HUES64 (cell line): ENCODE results near the gene MEMO1.
"Not testable (repeated sequence)": the region's sequence is repeated elsewhere in the genome, so short reads cannot be mapped to it uniquely, and the experiment has no call there.

ENCODE experiments used
- H3K27ac ChIP-seq: 2 replicates; pipeline ENCODE4 v1.7.0; 2013; ENCODE audit warnings: low read depth, low read length, inconsistent platforms
- H3K27me3 ChIP-seq: 2 replicates; pipeline ENCODE4 v1.6.1; 2013; ENCODE audit warnings: mild to moderate bottlenecking, low read length; ENCODE audit not compliant: insufficient read depth
- H3K36me3 ChIP-seq: 2 replicates; pipeline ENCODE4 v1.6.1; 2013; ENCODE audit warnings: mild to moderate bottlenecking, low read length; ENCODE audit not compliant: insufficient read depth
- H3K4me1 ChIP-seq: 2 replicates; pipeline ENCODE4 v1.6.1; 2013; ENCODE audit warnings: mild to moderate bottlenecking, low read length, moderate library complexity; ENCODE audit not compliant: insufficient read depth
- H3K4me3 ChIP-seq: 2 replicates; pipeline ENCODE4 v1.5.1; 2013; ENCODE audit warnings: mild to moderate bottlenecking, low read length, moderate library complexity
- H3K9ac ChIP-seq: 2 replicates; pipeline ENCODE4 v1.6.1; 2013; ENCODE audit warnings: mild to moderate bottlenecking, low read depth, low read length
- H3K9me3 ChIP-seq: 2 replicates; pipeline ENCODE4 v1.6.1; 2013; ENCODE audit warnings: low read depth, low read length; ENCODE audit not compliant: insufficient read depth
- WGBS: fragments of 150-250, 120-280 bp; methylation state at CpG from one replicate; pipeline ENCODE4 v1.1.7; 2013; ENCODE audit warnings: missing lambda C conversion rate; 5-methylcytosine and 5-hydroxymethylcytosine counted together

MEMO1 gene

DNA sequence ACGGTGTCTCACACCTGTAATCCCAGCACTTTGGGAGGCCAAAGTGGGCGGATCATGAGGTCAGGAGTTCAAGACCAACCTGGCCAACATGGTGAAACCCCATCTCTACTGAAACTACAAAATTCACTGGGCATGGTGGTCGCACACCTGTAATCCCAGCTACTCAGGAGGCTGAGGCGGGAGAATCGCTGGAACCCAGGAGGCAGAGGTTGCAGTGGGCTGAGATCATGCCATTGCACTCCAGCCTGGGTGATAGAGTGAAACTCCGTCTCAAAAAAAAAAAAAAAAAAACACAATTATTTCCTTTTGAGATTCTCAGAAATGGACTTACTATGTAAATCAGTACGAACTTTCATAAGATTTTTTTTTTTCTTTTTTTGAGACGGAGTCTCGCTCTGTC lies 57.7 kb downstream of the MEMO1 start:
- not testable (repeated sequence) for H3K4me3 ChIP-seq, H3K27me3 ChIP-seq, H3K4me1 ChIP-seq, H3K9ac ChIP-seq, H3K27ac ChIP-seq, H3K9me3 ChIP-seq, H3K36me3 ChIP-seq
- 95% methylated on average over 9 of the region's 9 CpGs for WGBS

DNA sequence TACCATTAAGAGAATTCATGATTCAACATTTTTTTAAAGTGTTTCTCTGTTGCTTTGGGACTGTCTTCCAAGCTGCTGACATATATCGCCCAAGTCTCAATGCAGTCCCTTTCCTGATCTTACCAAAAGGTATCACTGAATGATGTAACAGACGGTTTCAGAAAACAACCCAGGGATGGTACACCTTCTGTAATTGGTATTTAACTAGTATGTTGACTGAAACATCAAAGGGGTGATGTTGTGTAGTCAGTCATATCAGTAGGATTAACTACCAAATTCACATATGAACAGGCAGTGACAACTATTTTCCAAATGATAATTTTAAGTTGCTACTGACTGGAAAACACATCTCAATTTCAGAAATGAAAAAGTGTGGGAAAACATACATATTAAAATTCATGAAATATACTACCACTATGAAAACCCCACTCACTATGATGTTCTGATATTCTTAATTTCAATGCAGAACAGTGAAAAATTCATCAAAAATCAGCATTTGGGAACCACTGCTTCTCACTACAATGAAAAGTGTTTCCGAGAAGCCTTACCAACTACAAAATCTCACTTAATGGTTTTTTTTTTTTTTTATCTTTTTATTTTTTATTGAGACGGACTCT lies 59.8 kb downstream of the MEMO1 start:
- WGBS, result 94% methylated on average over 3 of the region's 4 CpGs
- Histone ChIP-seq H3K4me1 (peaks cover 9% of the 10 kb centered on the region), H3K27me3 (no peaks in the 10 kb centered on the region), H3K27ac (no peak overlapping the region), H3K36me3 (no peaks in the 10 kb centered on the region; the same call in 1 of the 2 replicates), H3K4me3 (no peak overlapping the region), H3K9me3 (no peaks in the 10 kb centered on the region), H3K9ac (no peak overlapping the region)

DNA sequence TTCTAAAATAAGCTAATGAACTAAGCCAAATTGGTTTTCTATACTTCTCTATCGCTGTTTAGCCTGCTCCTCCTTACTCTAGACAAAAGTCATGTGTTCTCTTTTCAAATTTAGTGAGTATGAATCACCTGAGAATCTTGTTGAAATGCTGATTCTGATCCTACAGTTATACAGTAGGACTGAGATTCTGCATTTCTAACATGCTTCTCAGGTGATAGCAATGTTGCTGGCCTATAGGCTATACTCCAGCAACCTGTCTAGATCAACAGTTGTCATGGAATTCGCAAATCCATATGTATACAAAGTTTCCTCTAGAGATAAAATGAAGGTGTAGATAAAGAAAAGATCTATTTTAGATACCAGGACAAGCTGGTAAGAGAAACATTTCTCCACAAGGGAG lies 62.9 kb downstream of the MEMO1 start:
- Histone ChIP-seq H3K27me3 (no peaks in the 10 kb centered on the region), H3K9me3 (no peaks in the 10 kb centered on the region), H3K4me1 (peaks cover 9% of the 10 kb centered on the region), H3K4me3 (no peak overlapping the region), H3K9ac (no peak overlapping the region), H3K27ac (no peak overlapping the region), H3K36me3 (peaks cover 1% of the 10 kb centered on the region; the same call in 1 of the 2 replicates)
- 87% methylated on average over 1 of the region's 2 CpGs for WGBS

DNA sequence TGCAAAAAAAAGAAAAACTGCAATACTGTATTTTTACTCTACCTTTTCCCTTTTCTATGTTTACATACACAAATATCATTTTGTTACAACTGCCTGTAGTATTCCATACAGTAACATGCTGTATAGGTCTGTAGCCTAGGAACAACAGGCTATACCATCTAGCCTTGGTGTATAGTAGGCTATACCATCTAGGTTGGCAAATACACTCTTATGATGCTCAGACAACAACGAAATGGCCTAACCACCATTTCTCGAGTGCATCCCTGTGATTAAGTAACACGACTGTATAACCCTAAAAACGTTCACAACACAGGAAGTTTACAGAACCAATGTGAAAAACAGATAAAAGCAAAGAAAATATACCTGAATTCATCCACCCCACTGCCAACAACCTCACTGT lies 64.0 kb downstream of the MEMO1 start:
- peaks cover 9% of the 10 kb centered on the region for H3K4me1 ChIP-seq
- H3K4me3 ChIP-seq, result no peak overlapping the region
- no peaks in the 10 kb centered on the region for H3K27me3 ChIP-seq
- WGBS, result 93% methylated on average over 4 of the region's 4 CpGs
- no peaks in the 10 kb centered on the region for H3K9me3 ChIP-seq
- no peak overlapping the region for H3K27ac ChIP-seq
- no peak overlapping the region for H3K9ac ChIP-seq
- peaks cover 11% of the 10 kb centered on the region for H3K36me3 ChIP-seq

DNA sequence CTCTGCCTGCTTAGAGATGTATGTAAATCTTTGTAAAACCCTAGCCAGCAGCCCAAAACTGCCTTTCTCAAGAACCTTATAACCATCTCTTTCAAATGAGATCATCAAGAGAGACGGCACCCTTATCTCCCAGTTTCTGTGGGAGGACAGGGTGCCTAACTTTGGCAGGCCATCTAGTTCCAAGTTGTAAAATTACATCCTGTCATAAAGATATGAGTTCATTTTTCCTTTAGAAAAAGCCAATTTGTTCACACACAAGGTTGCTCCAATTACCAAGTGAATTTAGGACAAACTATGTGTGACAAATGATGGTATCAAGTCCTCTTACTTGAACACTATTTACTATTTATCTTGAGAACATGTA lies 65.3 kb downstream of the MEMO1 start:
- Histone ChIP-seq H3K27me3 (no peaks in the 10 kb centered on the region), H3K9ac (no peak overlapping the region), H3K4me1 (peaks cover 9% of the 10 kb centered on the region), H3K9me3 (no peaks in the 10 kb centered on the region), H3K27ac (no peak overlapping the region), H3K4me3 (no peak overlapping the region), H3K36me3 (peaks cover 12% of the 10 kb centered on the region)
- WGBS, result 78% methylated on average over 1 of the region's 1 CpG

DNA sequence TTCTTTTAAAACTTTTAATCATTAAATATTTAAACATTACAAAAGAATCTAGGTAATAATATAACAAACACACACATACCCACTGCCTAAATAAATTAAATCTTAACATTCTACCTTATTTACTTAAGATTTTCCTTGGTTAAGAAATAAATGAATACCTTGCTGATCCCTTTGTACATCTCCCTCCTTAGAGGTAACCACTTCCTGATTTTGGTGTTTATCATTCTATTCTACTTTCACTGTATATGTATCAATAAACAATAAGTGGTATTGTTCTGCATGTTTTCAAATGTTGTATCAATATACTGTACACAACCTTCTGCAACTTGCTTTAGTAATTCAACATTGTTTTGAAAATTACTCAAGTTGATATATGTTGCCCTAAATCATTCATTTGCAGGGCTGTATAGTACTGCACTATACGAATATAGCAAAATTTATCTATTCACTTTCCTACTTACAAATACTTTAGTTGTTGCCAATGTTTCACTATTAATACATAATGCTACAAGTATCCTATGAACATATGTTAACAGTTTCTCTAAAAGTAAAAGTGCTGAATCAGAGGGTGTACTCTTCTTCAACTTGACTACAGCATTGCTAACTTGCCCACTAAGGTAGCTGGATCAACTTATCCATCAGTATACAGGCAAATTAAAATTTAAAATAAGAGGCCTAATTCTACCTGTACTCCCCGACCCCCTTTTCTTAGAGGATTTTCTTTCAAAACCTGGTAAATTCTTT lies 65.8 kb downstream of the MEMO1 start:
- peaks cover 12% of the 10 kb centered on the region for H3K36me3 ChIP-seq
- peaks cover 9% of the 10 kb centered on the region for H3K4me1 ChIP-seq
- WGBS, result 89% methylated on average over 2 of the region's 2 CpGs
- no peaks in the 10 kb centered on the region for H3K27me3 ChIP-seq
- H3K4me3 ChIP-seq, result no peak overlapping the region
- no peak overlapping the region for H3K9ac ChIP-seq
- no peaks in the 10 kb centered on the region for H3K9me3 ChIP-seq
- no peak overlapping the region for H3K27ac ChIP-seq

DNA sequence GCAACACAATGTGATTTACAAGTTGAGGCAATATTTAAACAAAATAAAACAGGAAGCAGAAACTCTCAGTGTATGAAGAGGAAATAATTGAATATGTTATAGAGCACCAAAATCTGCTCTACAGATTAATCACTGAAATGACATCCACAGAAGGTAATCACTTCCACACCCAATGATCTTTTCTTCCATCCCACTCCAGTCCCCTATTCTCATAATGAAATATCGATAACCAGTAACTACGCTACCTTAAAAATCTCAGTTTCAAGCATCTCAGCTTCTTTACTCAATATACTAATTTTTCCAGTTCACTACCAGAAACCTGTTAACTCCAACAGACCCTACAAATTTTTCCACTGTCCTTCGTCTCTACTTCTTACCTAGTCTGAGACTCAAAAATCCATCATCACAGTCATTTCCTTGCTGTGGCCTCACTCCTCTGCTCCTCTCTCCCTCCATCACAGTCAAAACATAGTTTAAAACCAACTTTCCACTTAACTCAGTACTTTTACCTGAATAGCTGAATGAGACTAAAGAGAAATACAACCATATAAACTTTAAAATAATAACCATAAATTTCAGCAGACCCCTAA lies 67.1 kb downstream of the MEMO1 start:
- 97% methylated on average over 3 of the region's 3 CpGs for WGBS
- H3K36me3 ChIP-seq, result peaks cover 12% of the 10 kb centered on the region

DNA sequence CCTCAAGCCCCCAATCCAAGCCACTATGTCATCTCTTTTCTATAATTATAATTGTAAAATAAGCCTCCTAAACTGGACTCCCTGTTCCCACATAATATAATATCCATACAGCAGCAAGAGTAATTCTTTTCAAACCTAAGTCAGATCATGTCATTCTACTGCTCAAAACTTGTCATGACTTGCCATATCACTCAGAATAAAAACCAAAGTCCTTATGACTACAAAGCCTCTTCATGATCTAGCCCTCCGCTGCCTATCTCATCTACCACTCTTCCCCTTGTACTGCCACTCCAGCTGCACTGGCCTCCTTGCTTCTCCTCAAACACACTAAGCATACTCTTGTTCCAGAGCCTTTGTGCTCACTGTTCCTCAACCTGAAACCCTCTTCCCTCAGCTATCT lies 69.9 kb downstream of the MEMO1 start:
- H3K9ac ChIP-seq, result no peak overlapping the region
- H3K27ac ChIP-seq, result no peak overlapping the region
- H3K4me3 ChIP-seq, result no peak overlapping the region
- H3K36me3 ChIP-seq, result peaks cover 12% of the 10 kb centered on the region
- H3K27me3 ChIP-seq, result no peaks in the 10 kb centered on the region
- no peaks in the 10 kb centered on the region for H3K4me1 ChIP-seq
- H3K9me3 ChIP-seq, result no peaks in the 10 kb centered on the region
- WGBS, result 95% methylated on average over 1 of the region's 1 CpG

More for the DNA sequence above, 67.1 kb downstream of the MEMO1 start:
- Histone ChIP-seq H3K4me3 (no peak overlapping the region), H3K27me3 (no peaks in the 10 kb centered on the region), H3K4me1 (peaks cover 9% of the 10 kb centered on the region), H3K9ac (no peak overlapping the region), H3K27ac (no peak overlapping the region), H3K9me3 (no peaks in the 10 kb centered on the region)

DNA sequence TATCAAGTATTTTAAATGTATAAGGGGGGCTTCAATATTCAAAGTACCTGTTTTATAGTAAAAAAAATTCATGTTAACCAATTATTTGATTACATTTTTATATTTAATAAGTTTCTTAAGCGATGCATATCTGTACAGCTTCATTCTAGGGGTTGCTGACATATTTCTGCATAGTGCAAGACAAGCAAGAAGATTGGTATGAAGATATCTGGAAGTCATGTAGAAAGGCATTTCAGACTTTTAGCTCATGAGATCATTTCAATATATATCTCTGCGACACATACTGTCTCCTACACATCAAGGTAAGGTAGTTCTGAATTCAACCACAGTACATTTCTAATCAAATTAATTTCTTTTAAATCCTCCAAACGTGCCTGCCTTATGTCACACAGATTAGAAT lies 73.1 kb downstream of the MEMO1 start:
- H3K9me3 ChIP-seq, result no peaks in the 10 kb centered on the region
- WGBS, result 99% methylated on average over 3 of the region's 3 CpGs
- no peaks in the 10 kb centered on the region for H3K4me1 ChIP-seq
- H3K9ac ChIP-seq, result no peak overlapping the region
- no peak overlapping the region for H3K4me3 ChIP-seq
- peaks cover 10% of the 10 kb centered on the region for H3K36me3 ChIP-seq
- no peaks in the 10 kb centered on the region for H3K27me3 ChIP-seq
- no peak overlapping the region for H3K27ac ChIP-seq

DNA sequence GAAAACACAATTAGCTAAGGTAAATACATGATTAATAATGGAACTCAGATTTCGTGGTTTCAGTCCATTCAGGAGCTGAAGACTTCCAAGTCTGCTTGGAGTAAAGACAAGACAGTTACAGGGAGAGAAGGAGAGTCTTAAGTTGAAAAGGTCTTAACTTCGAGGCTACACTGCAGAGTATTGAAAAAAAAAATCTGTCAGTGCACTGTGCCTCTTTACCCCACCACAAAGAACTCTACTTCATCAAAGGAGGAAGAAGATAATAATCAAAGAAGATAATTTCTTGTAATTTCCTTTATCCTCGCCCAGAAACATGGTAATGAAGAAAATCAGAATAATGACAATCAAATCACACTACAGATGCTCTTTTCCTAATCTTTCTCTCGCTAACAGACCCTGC lies 75.4 kb downstream of the MEMO1 start:
- no peaks in the 10 kb centered on the region for H3K4me1 ChIP-seq
- H3K4me3 ChIP-seq, result no peak overlapping the region
- 99% methylated on average over 3 of the region's 4 CpGs for WGBS
- H3K36me3 ChIP-seq, result 0 out of 2 replicates have a peak, but pooled peaks cover 4% of the 10 kb centered on the region
- no peak overlapping the region for H3K9ac ChIP-seq
- H3K9me3 ChIP-seq, result no peaks in the 10 kb centered on the region
- H3K27ac ChIP-seq, result no peak overlapping the region
- no peaks in the 10 kb centered on the region for H3K27me3 ChIP-seq

DNA sequence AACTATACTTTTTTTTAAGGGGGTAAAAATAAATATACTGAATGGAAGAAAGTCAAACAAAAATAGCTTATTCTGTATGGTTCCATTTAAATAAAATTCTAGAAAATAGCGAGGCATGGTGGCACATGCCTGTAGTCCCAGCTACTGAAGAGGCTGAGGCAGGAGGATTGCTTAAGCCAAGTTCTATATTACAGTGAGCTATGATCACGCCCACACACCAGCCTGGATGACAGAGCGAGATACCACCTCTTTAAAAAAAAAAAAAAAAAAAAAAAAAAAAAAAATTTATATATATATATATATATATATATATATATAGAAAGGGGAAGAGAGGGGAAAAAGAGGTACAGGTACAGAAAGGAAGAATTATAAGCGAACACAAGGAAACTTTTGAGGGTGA lies 77.7 kb downstream of the MEMO1 start:
- 100% methylated on average over 2 of the region's 4 CpGs for WGBS

More for the DNA sequence above, 77.7 kb downstream of the MEMO1 start:
- Histone ChIP-seq H3K4me3 (no peak overlapping the region), H3K27me3 (no peaks in the 10 kb centered on the region), H3K36me3 (0 out of 2 replicates have a peak, but pooled peaks cover 4% of the 10 kb centered on the region), H3K9ac (no peak overlapping the region), H3K4me1 (no peaks in the 10 kb centered on the region), H3K27ac (no peak overlapping the region), H3K9me3 (no peaks in the 10 kb centered on the region)
